CD4-positive, alpha-beta T cell treated with Interleukin-4 for 1 hour (primary cell): ENCODE results near the gene OPN1SW.

Experiments
- DNase-seq, 2 donors: peaks; one replicate each; pipeline ENCODE4 v3.0.0-alpha.2; 2020 to 2022

OPN1SW gene

GRCh38 chr7:128731184-128731583 is 44.4 kb downstream of the OPN1SW start:
- DNase-seq, result no peak

DNA sequence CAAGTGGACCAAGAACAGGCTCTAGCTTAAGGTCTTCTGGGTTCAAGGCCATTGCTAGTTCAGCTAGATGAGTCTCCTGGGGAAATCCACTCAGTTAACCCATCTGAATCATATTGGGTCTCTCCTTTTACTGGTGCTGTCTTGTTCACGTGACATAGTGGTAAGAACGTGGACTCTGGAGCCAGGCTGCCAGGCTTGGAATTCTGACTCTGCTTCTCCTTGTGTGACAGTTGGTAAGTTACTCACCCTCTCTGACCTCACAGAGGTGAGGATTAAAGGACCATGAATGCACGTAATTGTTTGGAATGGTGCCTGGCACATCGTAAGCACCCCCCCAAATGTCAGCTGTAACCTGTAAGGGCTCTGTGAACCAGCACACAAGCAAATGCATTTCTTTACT is 46.1 kb downstream of the OPN1SW start:
- DNase-seq, result no peak

- DNase-seq, result no peak
These were observed 47.0 kb downstream of the OPN1SW start for GRCh38 chr7:128728598-128728997.

DNA sequence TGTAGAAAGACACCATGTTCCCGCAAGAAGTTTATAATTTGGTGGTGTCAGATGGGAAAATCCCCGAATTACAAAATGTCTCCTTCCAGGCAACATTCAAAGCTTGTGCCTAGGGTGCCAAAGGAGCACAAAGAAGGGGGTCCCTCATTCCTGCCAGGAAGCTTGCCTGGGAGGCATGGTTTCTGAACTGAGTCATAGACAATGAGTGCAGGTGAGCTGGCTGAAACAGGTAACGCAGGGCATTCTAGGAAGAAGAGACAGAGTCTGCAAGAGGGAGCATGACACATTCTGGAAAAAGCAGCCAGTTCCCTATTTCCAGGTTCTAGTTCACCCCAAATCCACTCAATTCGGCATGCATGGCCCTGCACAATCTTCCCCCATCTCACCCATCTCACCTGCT is 48.4 kb downstream of the OPN1SW start:
- DNase-seq, result no peak

GRCh38 chr7:128726737-128727072 is 48.9 kb downstream of the OPN1SW start:
- DNase-seq, result no peak

DNA sequence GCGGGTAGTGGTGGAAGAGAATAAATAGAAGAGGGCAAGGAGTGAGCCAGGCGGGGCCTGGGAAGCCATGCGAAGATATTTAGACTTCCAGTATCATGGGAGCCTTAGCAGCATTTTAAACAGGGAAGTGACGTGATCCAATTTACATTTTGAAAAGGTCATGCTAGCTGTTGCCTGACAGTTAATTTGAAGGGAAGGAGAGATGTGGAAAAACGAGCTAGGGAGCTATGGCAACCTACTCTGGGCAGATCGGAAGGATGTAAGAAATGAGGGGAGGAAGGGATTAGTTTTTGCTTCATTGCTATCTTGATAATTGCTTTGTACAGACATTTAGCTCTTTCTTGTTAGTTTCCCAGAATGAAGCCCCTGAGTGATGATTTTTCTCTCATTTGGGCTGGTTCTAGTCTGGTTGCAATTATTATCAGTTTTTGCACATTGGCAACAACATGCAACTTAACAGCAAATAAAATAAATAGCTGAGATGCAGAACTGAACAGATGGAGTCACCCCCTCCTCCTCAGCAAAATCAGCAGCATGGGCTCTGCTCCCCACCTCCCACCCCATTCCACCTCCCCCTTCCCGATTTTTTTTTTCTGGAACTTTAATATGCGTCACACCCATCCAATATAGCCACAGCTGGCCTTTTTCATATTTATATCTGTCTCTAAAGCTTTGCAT is 49.4 kb downstream of the OPN1SW start:
- DNase-seq, result no peak

DNA sequence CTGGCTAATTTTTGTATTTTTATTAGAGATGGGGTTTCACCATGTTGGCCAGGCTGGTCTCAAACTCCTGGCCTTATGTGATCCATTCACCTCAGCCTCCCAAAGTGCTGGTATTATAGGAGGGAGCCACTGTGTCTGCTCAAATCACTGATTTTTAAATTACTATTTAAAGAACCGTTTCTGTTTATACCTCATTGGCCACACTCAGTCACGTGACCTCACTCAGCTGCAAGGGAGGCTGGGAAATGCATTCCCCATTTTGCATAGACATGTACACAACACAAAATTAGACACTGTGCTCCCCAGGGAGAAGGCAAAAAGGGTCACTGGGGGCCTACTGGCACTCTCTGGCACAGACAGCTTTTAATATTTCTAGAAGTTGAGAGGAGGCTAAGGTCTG is 50.1 kb downstream of the OPN1SW start:
- no peak for DNase-seq

- no peak for DNase-seq
These were observed 50.9 kb downstream of the OPN1SW start for GRCh38 chr7:128724743-128725142.
